Epithelial cell of umbilical artery (primary cell): ENCODE measurements around the gene DHRS13. TPM values are rescaled to one million over a fixed set of nuclear protein-coding genes. Genes with fewer than 3 reads are reported as not detected.

Experiments used
- total RNA-seq: library from RNA; depleted of rRNA; stranded (reverse); fragments of >200 nt; gene quantifications from 2 replicates; pipeline ENCODE4 v1.2.3, GENCODE V29; 2014

The DHRS13 gene
- total RNA-seq: 6.5 and 14.0 TPM in 2 replicates

GRCh38 chr17:28902819-28903545 lies at the start of gene DHRS13:
Gene DHRS13, minus strand, starts transcription at chr17:28903079. Its CDS starts 135 bp downstream, at chr17:28902944.

GRCh38 chr17:28951428-28951990 lies 48.6 kb upstream of the DHRS13 start, which contains the start of gene PHF12:
Gene PHF12, minus strand, starts transcription at chr17:28951518. Its CDS starts 558 bp downstream, at chr17:28950960.

GRCh38 chr17:28896884-28897768 lies 5.8 kb downstream of the DHRS13 start, which contains the start of gene FLOT2:
Gene FLOT2, minus strand, starts transcription at chr17:28897733. Its CDS starts 159 bp downstream, at chr17:28897574.

GRCh38 chr17:28854457-28855335 lies 48.2 kb downstream of the DHRS13 start, which contains the start of gene ERAL1:
Gene ERAL1, plus strand, starts transcription at chr17:28855016. Its CDS starts 19 bp downstream, at chr17:28855035.

Other genes with a start within 250 kb of the DHRS13 start
- 72.0 and 76.0 TPM in 2 replicates for gene SDF2, start 241.2 kb downstream of the DHRS13 start, total RNA-seq
- gene SUPT6H, start 240.9 kb downstream of the DHRS13 start, total RNA-seq: 26.3 and 31.3 TPM in 2 replicates
- gene PROCA1, start 191.2 kb downstream of the DHRS13 start, total RNA-seq: 0.65 and 1.5 TPM in 2 replicates
- gene RAB34, start 185.2 kb downstream of the DHRS13 start, total RNA-seq: 137 and 157 TPM in 2 replicates
- 376 and 820 TPM in 2 replicates for gene RPL23A, start 183.1 kb downstream of the DHRS13 start, total RNA-seq
- gene TLCD1, start 176.8 kb downstream of the DHRS13 start, total RNA-seq: 1.6 and 1.7 TPM in 2 replicates
- gene NEK8, start 174.3 kb downstream of the DHRS13 start, total RNA-seq: 1.6 and 2.0 TPM in 2 replicates
- 33.7 and 46.4 TPM in 2 replicates for gene TRAF4, start 159.1 kb downstream of the DHRS13 start, total RNA-seq
- gene FAM222B, start 60.3 kb downstream of the DHRS13 start, total RNA-seq: 2.7 and 4.2 TPM in 2 replicates
- 37.4 and 48.2 TPM in 2 replicates for gene ERAL1, start 48.1 kb downstream of the DHRS13 start, total RNA-seq
- gene FLOT2, start 5.3 kb downstream of the DHRS13 start, total RNA-seq: 62.7 and 82.4 TPM in 2 replicates
- gene PHF12, start 48.4 kb upstream of the DHRS13 start, total RNA-seq: 7.1 and 9.0 TPM in 2 replicates
- gene SEZ6, start 103.0 kb upstream of the DHRS13 start, total RNA-seq: not detected in 2 replicates
- 2.6 and 3.5 TPM in 2 replicates for gene PIPOX, start 140.1 kb upstream of the DHRS13 start, total RNA-seq